Ovary (tissue), 9 donors: ENCODE data around the gene C21orf91. TPM values are rescaled to one million over a fixed set of nuclear protein-coding genes. Genes with fewer than 3 reads are reported as not detected.

Source experiments
- DNase-seq, 5 donors: peaks; one replicate each; pipeline ENCODE4 v3.0.0-alpha.2; 2019 to 2020
- H3K27ac ChIP-seq, 2 donors: fragments of 200-600 bp; one replicate each; pipeline versions ENCODE4 v1.5.1 to v1.8.0; 2019 to 2022
- H3K27me3 ChIP-seq: fragments of 200-600 bp; one replicate; pipeline ENCODE4 v1.8.0; 2022
- H3K36me3 ChIP-seq: fragments of 200-600 bp; sonication (generic); one replicate; pipeline ENCODE4 v1.5.1; 2019
- H3K4me1 ChIP-seq: one replicate; pipeline ENCODE4 v1.8.1; 2013; ENCODE audit warnings: mild to moderate bottlenecking, moderate library complexity; ENCODE audit not compliant: insufficient read depth
- H3K4me3 ChIP-seq: fragments of 200-600 bp; sonication (generic); one replicate; pipeline ENCODE4 v1.5.1; 2017
- H3K9me3 ChIP-seq, 2 donors: fragments of 200-600 bp in 1 of 2; sonication (generic) in 1 of 2; one replicate each; pipeline versions ENCODE4 v1.5.1 to v1.8.1; 2013 to 2019; ENCODE audit warnings: mild to moderate bottlenecking in 1 of 2, moderate library complexity in 1 of 2
- EP300 ChIP-seq: sonication (generic); formaldehyde crosslinking; IDR thresholded peaks from one replicate; pipeline ENCODE4 v1.6.1; 2017; ENCODE audit warnings: antibody characterized with exemption
- POLR2A ChIP-seq: fragments of 450-650 bp; IDR thresholded peaks from one replicate; pipeline ENCODE4 v1.6.1; 2017; ENCODE audit warnings: antibody characterized with exemption, mild to moderate bottlenecking, moderate library complexity
- WGBS, 3 donors: extraction: QIAGEN DNeasy Blood & Tissue Kit in 1 of 3; methylation state at CpG; one replicate each; pipeline versions ENCODE4 v1.1.5 to v1.1.7; 2013 to 2017; 5-methylcytosine and 5-hydroxymethylcytosine counted together
- intact Hi-C, 4 donors: fragments of 100-400 bp; cut with DNase I; formaldehyde crosslinking; loops; one replicate each; pipeline versions ENCODE4 v1.11.0 to v1.15.1; 2022 to 2023
- polyA plus RNA-seq, 2 donors: library from polyadenylated mRNA; stranded (reverse); fragments of 200-250 nt in 1 of 2; fragments of 350-450 nt in 1 of 2; fragmentation: Illumina TruSeq in 1 of 2; extraction: RNeasy Lipid Tissue Mini Kit (QIAGEN cat#74804) in 1 of 2; gene quantifications; one replicate each; pipeline ENCODE4 v1.2.3, GENCODE V29; 2013 to 2014
- total RNA-seq, 7 donors: library from RNA; depleted of rRNA in 2 of 7; stranded (reverse); fragments of >200 nt in 2 of 7; fragmentation: NEBNext Ultra II Directional in 3 of 7; extraction: Animal tissue kit (Norgen Biotek cat#: 25700) in 3 of 7; gene quantifications; one replicate each; pipeline versions ENCODE4 v1.1.0 to v1.2.4, GENCODE V29; 2016 to 2023
- TF ChIP-seq, protein P1 (sequence below), 3 donors: fragments of 450-650 bp in 2 of 3; fragments of 200-600 bp in 1 of 3; IDR thresholded peaks; one replicate each; pipeline versions ENCODE4 v1.5.1 to v1.8.0; 2016 to 2022; ENCODE audit warnings: antibody characterized with exemption in 3 of 3, mild to moderate bottlenecking in 1 of 3
- donor health status: DM: no; HTN: no; CAD: no; lungs with moderate emphysema.
- donor health status: DM: no; HTN: no; CAD: no.
- donor health status: Bipolar disorder and iron deficiency.
- donor health status: DM: yes; HTN: yes; CAD: no.
- donor health status: DM: no; HTN: no; CAD: no.
- donor health status: DM: yes; HTN: yes; CAD: no.

The C21orf91 gene
- total and polyA plus RNA-seq, 9 donors, result 5.3 to 19.2 (median 14.6) TPM

DNA sequence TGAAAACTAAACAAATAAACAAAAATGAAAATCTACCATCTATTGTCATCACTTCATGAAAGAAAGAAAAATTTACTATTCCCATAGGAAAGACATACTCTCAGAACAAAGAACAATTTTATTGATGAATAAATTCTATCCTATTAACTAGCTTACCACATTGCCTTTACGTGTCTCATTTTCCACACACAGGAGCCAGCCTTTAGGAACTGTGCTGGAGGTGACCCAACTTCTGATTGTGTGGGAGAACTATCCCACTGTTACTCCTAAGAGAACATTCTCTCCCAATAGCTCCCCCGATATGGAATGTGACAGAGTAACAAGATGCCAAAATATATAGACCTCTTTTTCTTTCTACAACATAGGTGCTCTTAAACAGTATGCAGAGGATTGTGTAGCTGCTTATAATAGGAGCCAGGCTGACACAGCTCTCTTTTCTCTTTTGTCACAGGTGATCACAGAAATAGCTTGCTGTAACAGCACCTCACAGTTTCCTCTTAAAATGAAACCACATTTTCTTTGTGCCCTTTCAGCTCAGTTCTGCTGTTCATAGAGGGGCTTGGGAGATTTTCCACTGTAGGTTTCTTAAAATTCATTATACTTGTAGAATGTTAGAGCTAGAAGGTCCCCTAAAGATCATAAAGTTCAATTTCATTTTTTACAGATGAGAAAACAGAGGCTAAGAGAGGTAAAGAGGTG is 35.5 kb downstream of the C21orf91 start:
- Histone ChIP-seq H3K9me3 (no peaks in the 10 kb centered on the region), H3K4me3 (no peak overlapping the region), H3K36me3 (no peaks in the 10 kb centered on the region), H3K27ac (no peak overlapping the region), H3K27me3 (no peaks in the 10 kb centered on the region), H3K4me1 (no peaks in the 10 kb centered on the region)
- intact Hi-C loops, result no loop called here
- TF ChIP-seq, protein P1, sequence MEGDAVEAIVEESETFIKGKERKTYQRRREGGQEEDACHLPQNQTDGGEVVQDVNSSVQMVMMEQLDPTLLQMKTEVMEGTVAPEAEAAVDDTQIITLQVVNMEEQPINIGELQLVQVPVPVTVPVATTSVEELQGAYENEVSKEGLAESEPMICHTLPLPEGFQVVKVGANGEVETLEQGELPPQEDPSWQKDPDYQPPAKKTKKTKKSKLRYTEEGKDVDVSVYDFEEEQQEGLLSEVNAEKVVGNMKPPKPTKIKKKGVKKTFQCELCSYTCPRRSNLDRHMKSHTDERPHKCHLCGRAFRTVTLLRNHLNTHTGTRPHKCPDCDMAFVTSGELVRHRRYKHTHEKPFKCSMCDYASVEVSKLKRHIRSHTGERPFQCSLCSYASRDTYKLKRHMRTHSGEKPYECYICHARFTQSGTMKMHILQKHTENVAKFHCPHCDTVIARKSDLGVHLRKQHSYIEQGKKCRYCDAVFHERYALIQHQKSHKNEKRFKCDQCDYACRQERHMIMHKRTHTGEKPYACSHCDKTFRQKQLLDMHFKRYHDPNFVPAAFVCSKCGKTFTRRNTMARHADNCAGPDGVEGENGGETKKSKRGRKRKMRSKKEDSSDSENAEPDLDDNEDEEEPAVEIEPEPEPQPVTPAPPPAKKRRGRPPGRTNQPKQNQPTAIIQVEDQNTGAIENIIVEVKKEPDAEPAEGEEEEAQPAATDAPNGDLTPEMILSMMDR (IDR thresholded peaks at IDR 0.05), result no peak
- no peak for TF ChIP-seq EP300
- no peak for TF ChIP-seq POLR2A
- no peak for DNase-seq
- 34 to 54% (median 41%) methylated on average over 2 of the region's 2 CpGs for WGBS, 3 donors

DNA sequence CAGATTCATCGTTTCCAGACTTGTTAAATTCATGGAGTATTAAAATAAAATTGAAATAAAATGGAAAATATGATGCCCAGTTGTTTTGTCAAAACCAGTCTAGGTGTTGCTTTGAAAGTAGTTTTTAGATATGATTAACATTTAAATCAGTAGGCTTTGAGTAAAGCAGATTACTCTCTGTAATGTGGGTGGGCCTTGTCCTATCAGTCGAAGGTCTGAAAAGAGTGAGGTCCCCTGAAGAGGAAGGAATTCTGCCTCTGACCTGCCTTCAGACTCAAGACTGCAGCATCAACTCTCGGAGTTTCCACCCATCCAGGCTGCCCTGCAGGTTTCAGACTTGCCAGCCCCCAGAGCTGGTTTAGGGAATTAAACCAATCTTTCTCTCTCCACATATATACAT is 36.2 kb downstream of the C21orf91 start:
- Histone ChIP-seq H3K27ac (no peak overlapping the region), H3K9me3 (no peaks in the 10 kb centered on the region), H3K27me3 (no peaks in the 10 kb centered on the region), H3K36me3 (no peaks in the 10 kb centered on the region), H3K4me3 (no peak overlapping the region), H3K4me1 (no peaks in the 10 kb centered on the region)
- no peak for DNase-seq
- WGBS, 3 donors, result 91 to 99% (median 91%) methylated on average over 3 of the region's 3 CpGs
- no peak for TF ChIP-seq EP300
- TF ChIP-seq, protein P1 (IDR thresholded peaks at IDR 0.05), result no peak
- TF ChIP-seq POLR2A, result no peak
- intact Hi-C loops, result no loop called here

DNA sequence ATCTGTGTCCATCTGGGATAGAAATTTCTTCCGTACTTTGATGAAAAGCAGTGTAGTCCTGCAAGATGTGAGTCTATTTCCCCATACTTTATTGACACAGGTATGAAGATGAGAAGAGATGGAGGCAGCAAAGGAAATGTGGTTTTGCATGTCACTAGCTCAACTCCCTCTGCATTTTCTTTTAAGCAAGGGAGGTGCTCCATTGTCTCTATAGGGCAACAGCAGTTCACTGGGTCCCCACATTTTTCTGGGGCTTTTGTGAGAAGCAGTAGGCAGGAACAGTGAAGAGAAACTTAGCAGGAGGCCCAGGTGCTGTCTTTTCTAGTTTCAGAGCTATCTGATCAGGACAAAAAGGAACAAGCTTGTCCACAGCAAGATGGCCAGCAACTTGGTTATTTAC is 37.1 kb downstream of the C21orf91 start:
- no peaks in the 10 kb centered on the region for H3K36me3 ChIP-seq
- TF ChIP-seq, protein P1 (IDR thresholded peaks at IDR 0.05), result no peak
- no peak for TF ChIP-seq EP300
- TF ChIP-seq POLR2A, result no peak
- H3K4me1 ChIP-seq, result no peaks in the 10 kb centered on the region
- intact Hi-C loops, result no loop called here
- H3K9me3 ChIP-seq, result no peaks in the 10 kb centered on the region
- DNase-seq, result no peak
- no peak overlapping the region for H3K4me3 ChIP-seq
- no peak overlapping the region for H3K27ac ChIP-seq
- no peaks in the 10 kb centered on the region for H3K27me3 ChIP-seq
- WGBS, 3 donors, result 87 to 97% (median 95%) methylated on average over 1 of the region's 1 CpG

DNA sequence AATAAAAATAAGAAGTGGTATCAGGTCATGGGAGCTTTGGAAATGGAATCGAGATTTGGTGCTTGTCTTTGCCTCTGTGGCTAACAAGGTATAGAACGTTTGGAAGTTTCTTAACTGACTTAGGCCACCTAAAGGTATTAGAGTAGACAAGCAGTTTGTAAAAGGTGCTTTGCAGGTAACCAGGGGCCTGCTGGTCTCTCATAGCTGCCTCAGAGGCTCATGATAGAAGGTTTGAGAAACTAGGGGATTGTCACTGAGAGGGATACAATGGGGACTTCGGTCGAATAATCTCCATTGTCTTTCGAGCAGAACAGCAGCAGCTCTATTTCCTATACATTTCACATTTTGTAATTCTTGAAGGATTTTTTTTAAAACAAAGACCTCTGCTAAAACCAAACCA is 37.6 kb downstream of the C21orf91 start:
- intact Hi-C loops, result no loop called here
- H3K36me3 ChIP-seq, result no peaks in the 10 kb centered on the region
- WGBS, 3 donors, result 90 to 93% (median 91%) methylated on average over 5 of the region's 5 CpGs
- H3K4me3 ChIP-seq, result no peak overlapping the region
- no peaks in the 10 kb centered on the region for H3K4me1 ChIP-seq
- H3K27me3 ChIP-seq, result no peaks in the 10 kb centered on the region
- TF ChIP-seq EP300, result no peak
- TF ChIP-seq, protein P1 (IDR thresholded peaks at IDR 0.05), result no peak
- TF ChIP-seq POLR2A, result no peak
- no peak for DNase-seq
- H3K27ac ChIP-seq, result no peak overlapping the region
- no peaks in the 10 kb centered on the region for H3K9me3 ChIP-seq
